GM12878 (cell line): Measurements from ENCODE around the gene MSRB1.

Source experiments
- CBFB ChIP-seq: IDR thresholded peaks from 2 replicates; pipeline ENCODE4 v1.6.1; 2016; ENCODE audit warnings: antibody characterized with exemption, low read depth
- FOXM1 ChIP-seq: IDR thresholded peaks from 2 replicates; pipeline ENCODE4 v1.6.1; 2012; ENCODE audit warnings: low read depth, mild to moderate bottlenecking, inconsistent platforms, low read length, moderate library complexity
- NFXL1 ChIP-seq: fragments of 450-650 bp; IDR thresholded peaks from 2 replicates; pipeline ENCODE4 v1.6.1; 2017; ENCODE audit warnings: antibody characterized with exemption, mild to moderate bottlenecking, borderline replicate concordance
- NR2C2 ChIP-seq: IDR thresholded peaks from 2 replicates; pipeline ENCODE4 v1.6.1; 2011; ENCODE audit warnings: borderline replicate concordance, low read depth; ENCODE audit not compliant: control insufficient read depth, insufficient read length
- RAD21 ChIP-seq: IDR thresholded peaks from 2 replicates; pipeline ENCODE4 v1.6.1; 2011; ENCODE audit warnings: mild to moderate bottlenecking, low read depth, low read length, moderate library complexity; ENCODE audit not compliant: insufficient read depth
- ZBTB4 ChIP-seq: fragments of 450-650 bp; formaldehyde crosslinking; IDR thresholded peaks from 2 replicates; pipeline ENCODE4 v1.4.0; 2022; ENCODE audit warnings: mild to moderate bottlenecking, moderate library complexity
- ZNF592 ChIP-seq: fragments of 450-650 bp; IDR thresholded peaks from 2 replicates; pipeline ENCODE4 v1.6.1; 2017; ENCODE audit warnings: mild to moderate bottlenecking, moderate library complexity

- TF ChIP-seq FOXM1 (no peak), NFXL1 (no peak), NR2C2 (no peak), RAD21 (no peak), CBFB (no peak), ZBTB4 (no peak), ZNF592 (no peak)
Observed at GRCh38 chr16:1911467-1912214, 31.4 kb downstream of the MSRB1 start.
